ENCODE results near the gene SERPINA1.

GRCh38 chr14:94389731-94390371, 1.4 kb upstream of the SERPINA1 start:
- TF ChIP-seq POLR2AphosphoS5 (IDR thresholded peaks at IDR 0.05) (no peak), POLR2A (IDR thresholded peaks at IDR 0.05) (no peak), EP300 (IDR thresholded peaks at IDR 0.05) (no peak)
- TF ChIP-seq, protein P1, sequence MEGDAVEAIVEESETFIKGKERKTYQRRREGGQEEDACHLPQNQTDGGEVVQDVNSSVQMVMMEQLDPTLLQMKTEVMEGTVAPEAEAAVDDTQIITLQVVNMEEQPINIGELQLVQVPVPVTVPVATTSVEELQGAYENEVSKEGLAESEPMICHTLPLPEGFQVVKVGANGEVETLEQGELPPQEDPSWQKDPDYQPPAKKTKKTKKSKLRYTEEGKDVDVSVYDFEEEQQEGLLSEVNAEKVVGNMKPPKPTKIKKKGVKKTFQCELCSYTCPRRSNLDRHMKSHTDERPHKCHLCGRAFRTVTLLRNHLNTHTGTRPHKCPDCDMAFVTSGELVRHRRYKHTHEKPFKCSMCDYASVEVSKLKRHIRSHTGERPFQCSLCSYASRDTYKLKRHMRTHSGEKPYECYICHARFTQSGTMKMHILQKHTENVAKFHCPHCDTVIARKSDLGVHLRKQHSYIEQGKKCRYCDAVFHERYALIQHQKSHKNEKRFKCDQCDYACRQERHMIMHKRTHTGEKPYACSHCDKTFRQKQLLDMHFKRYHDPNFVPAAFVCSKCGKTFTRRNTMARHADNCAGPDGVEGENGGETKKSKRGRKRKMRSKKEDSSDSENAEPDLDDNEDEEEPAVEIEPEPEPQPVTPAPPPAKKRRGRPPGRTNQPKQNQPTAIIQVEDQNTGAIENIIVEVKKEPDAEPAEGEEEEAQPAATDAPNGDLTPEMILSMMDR (IDR thresholded peaks at IDR 0.05), result no peak
